GM18508 (cell line): ENCODE measurements around the gene KLHL25.
A peak's percentile ranks its signal among the peaks of the same experiment; 100 is the strongest.

Experiments
- ATAC-seq: cut with Tn5 transposase; IDR thresholded peaks from one replicate; pipeline ENCODE4 v1.9.1; 2021; ENCODE audit warnings: moderate number of reproducible peaks; ENCODE audit not compliant: insufficient read depth, unreplicated experiment

KLHL25 gene

GRCh38 chr15:85723960-85724945 is 70.5 kb downstream of the KLHL25 start:
- ATAC-seq = no peak

GRCh38 chr15:85722374-85723152 is 72.2 kb downstream of the KLHL25 start:
- no peak for ATAC-seq

GRCh38 chr15:85718981-85719380 is 75.7 kb downstream of the KLHL25 start:
- ATAC-seq = no peak

GRCh38 chr15:85718271-85718971 is 76.3 kb downstream of the KLHL25 start:
- peak; percentile 43 for ATAC-seq

GRCh38 chr15:85717212-85717611 is 77.5 kb downstream of the KLHL25 start:
- no peak for ATAC-seq

GRCh38 chr15:85716261-85716660 is 78.5 kb downstream of the KLHL25 start:
- no peak for ATAC-seq

GRCh38 chr15:85711580-85712192 is 83.0 kb downstream of the KLHL25 start:
- ATAC-seq = no peak

GRCh38 chr15:85710340-85710842 is 84.3 kb downstream of the KLHL25 start:
- peak; percentile 36 for ATAC-seq
